LNCaP clone FGC (cell line): ENCODE results near the gene DOCK2.

Experiments used
- DNase-seq: peaks from one replicate; pipeline ENCODE4 v3.0.0-alpha.2; 2011; ENCODE audit warnings: low read depth
- H3K4me3 ChIP-seq: 2 replicates; pipeline ENCODE4 v1.5.1; 2011; ENCODE audit warnings: mild to moderate bottlenecking, low read depth, low read length, control low read depth
- CTCF ChIP-seq: IDR thresholded peaks from 2 replicates; pipeline ENCODE4 v1.5.1; 2012; ENCODE audit warnings: mild to moderate bottlenecking; ENCODE audit not compliant: control insufficient read depth, insufficient read depth; ENCODE audit errors: extremely low read depth

The DOCK2 gene

GRCh38 chr5:169772688-169773087, 135.6 kb downstream of the DOCK2 start:
- no peak overlapping the region for H3K4me3 ChIP-seq
- no peak for TF ChIP-seq CTCF
- DNase-seq: no peak

GRCh38 chr5:169777159-169777558, 140.1 kb downstream of the DOCK2 start:
- no peak for TF ChIP-seq CTCF
- DNase-seq: no peak
- no peak overlapping the region for H3K4me3 ChIP-seq

GRCh38 chr5:169778622-169779596, 141.8 kb downstream of the DOCK2 start:
- TF ChIP-seq CTCF: no peak
- no peak overlapping the region for H3K4me3 ChIP-seq
- DNase-seq: no peak

GRCh38 chr5:169781420-169782345, 144.6 kb downstream of the DOCK2 start:
- no peak overlapping the region for H3K4me3 ChIP-seq
- no peak for TF ChIP-seq CTCF
- DNase-seq: no peak

GRCh38 chr5:169785771-169786618, 148.9 kb downstream of the DOCK2 start:
- H3K4me3 ChIP-seq: no peak overlapping the region
- DNase-seq: no peak
- no peak for TF ChIP-seq CTCF

- no peak for DNase-seq
- TF ChIP-seq CTCF: no peak
- H3K4me3 ChIP-seq: no peak overlapping the region
These were observed 151.1 kb downstream of the DOCK2 start for GRCh38 chr5:169788168-169788567.
